ENCODE data around the gene TMPRSS4.
A peak's percentile ranks its signal among the peaks of the same experiment; 100 is the strongest.

- TF ChIP-seq CTCF (IDR thresholded peaks at IDR 0.05; ENCODE audit: low read length) (peak; percentile 2; the same call in 1 of the 2 replicates), EZH2 (IDR thresholded peaks at IDR 0.05; ENCODE audit: borderline replicate concordance, low read length) (no peak)
These were observed 7.8 kb upstream of the TMPRSS4 start for GRCh38 chr11:118068945-118069612.
